ENCODE results near the gene LGI1. TPM values are rescaled to one million over a fixed set of nuclear protein-coding genes. Genes with fewer than 3 reads are reported as not detected.

Gene LGI1
- total and polyA plus RNA-seq, 2 of the 8 experiments (the other 6 are each of a cell fraction or from before 2014, with no cell fraction given): 0.15 TPM; not detected in 1

GRCh38 chr10:93722550-93722949 lies 35.2 kb upstream of the LGI1 start:
- ChIA-PET CTCF (ENCODE audit: partially characterized antibody) (interaction anchor here (0.7 to 2.4 kb wide), 5 partner anchors 21 to 168 kb away, joined by 3 to 8 read pairs (median 3); no protein-coding TSS in a partner anchor), POLR2A (ENCODE audit: partially characterized antibody) (no interaction called here)
- no peak for DNase-seq (ENCODE audit: low read depth in 1 of 2, low spot score in 2 of 2)
- TF ChIP-seq TBP (IDR thresholded peaks at IDR 0.05; ENCODE audit: low read depth, low read length) (no peak), BRCA1 (IDR thresholded peaks at IDR 0.05; ENCODE audit: low read depth, low read length) (no peak), RBBP5 (IDR thresholded peaks at IDR 0.05; ENCODE audit: borderline replicate concordance, low read depth, low read length) (no peak), BACH1 (IDR thresholded peaks at IDR 0.05; ENCODE audit: low read length) (no peak), NANOG (IDR thresholded peaks at IDR 0.05; ENCODE audit: insufficient read depth, low read depth, low read length, poor library complexity, severe bottlenecking) (no peak), SRF (IDR thresholded peaks at IDR 0.05; ENCODE audit: low read depth, low read length) (no peak)
- Histone ChIP-seq H3K27me3 (replicated peaks in 1 of 4; ENCODE audit: control insufficient read depth in 3 of 4, extremely low read depth in 1 of 4, insufficient read depth in 3 of 4, low read length in 3 of 4) (peaks cover 0 to 1% (median 0%) of the 10 kb centered on the region in 4 experiments; a peak in 1 of 7 replicates), H2AFZ (ENCODE audit: low read length) (peak overlapping the region; percentile 8; the same call in 1 of the 2 replicates), H3K23ac (ENCODE audit: insufficient read length) (no peak overlapping the region), H2AK5ac (ENCODE audit: low read depth, low read length) (no peak overlapping the region), H3K9me3 (ENCODE audit: insufficient read depth in 2 of 2, low read depth in 1 of 2, low read length in 1 of 2) (no peaks in the 10 kb centered on the region), H3K4me3 (ENCODE audit: extremely low read depth in 1 of 4, insufficient read depth in 2 of 4, low read depth in 3 of 4, low read length in 4 of 4) (no peak overlapping the region), H3K79me1 (ENCODE audit: low read depth, low read length) (no peaks in the 10 kb centered on the region), H4K8ac (ENCODE audit: extremely low read depth, insufficient read depth, low read length) (no peak overlapping the region), H3K4me2 (ENCODE audit: insufficient read depth in 1 of 2, low read depth in 2 of 2, low read length in 2 of 2) (no peak overlapping the region), H2BK12ac (ENCODE audit: low read depth, low read length) (no peak overlapping the region), H3K9ac (replicated peaks in 1 of 4; ENCODE audit: extremely low read depth in 1 of 4, low read depth in 3 of 4, low read length in 3 of 4) (no peak overlapping the region), H3K23me2 (ENCODE audit: low read depth, low read length) (no peaks in the 10 kb centered on the region), H3K79me2 (ENCODE audit: control insufficient read depth in 1 of 2, insufficient read depth in 2 of 2, low read length in 2 of 2) (no peaks in the 10 kb centered on the region), H3K14ac (ENCODE audit: insufficient read length) (no peak overlapping the region), H3K27ac (ENCODE audit: low read depth, low read length) (no peak overlapping the region), H2BK5ac (ENCODE audit: low read depth, low read length) (no peak overlapping the region), H3K4ac (replicated peaks; ENCODE audit: insufficient read length, low read depth, low read length) (no peak overlapping the region), H2BK20ac (ENCODE audit: low read length) (no peak overlapping the region), H4K20me1 (replicated peaks in 1 of 2; ENCODE audit: control insufficient read depth in 1 of 2, insufficient read depth in 2 of 2, low read length in 2 of 2) (no peaks in the 10 kb centered on the region), H2BK15ac (ENCODE audit: low read length) (no peak overlapping the region), H4K5ac (ENCODE audit: insufficient read length, low read depth, low read length) (no peak overlapping the region), H3K36me3 (ENCODE audit: control insufficient read depth in 2 of 4, insufficient read depth in 4 of 4, low read length in 3 of 4) (no peaks in the 10 kb centered on the region), H4K91ac (replicated peaks; ENCODE audit: insufficient read length, low read length) (no peak overlapping the region), H3K18ac (ENCODE audit: extremely low read depth, low read length) (no peak overlapping the region), H3K4me1 (replicated peaks in 1 of 4; ENCODE audit: control insufficient read depth in 3 of 4, insufficient read depth in 4 of 4, low read length in 3 of 4) (peaks cover 0 to 10% (median 2%) of the 10 kb centered on the region in 4 experiments; a peak in 3 of 7 replicates), H2BK120ac (replicated peaks; ENCODE audit: low read depth, low read length) (no peak overlapping the region), H3K56ac (replicated peaks; ENCODE audit: insufficient read length, low read depth, low read length) (no peak overlapping the region)
- FAIRE-seq: no peak
